Stimulated activated CD8-positive, alpha-beta memory T cell treated with anti-CD3 and anti-CD28 coated beads, Interleukin-7, amount 100 ng/mL, for 48 hours (primary cell): ENCODE measurements around the gene RAB43.
A peak's percentile ranks its signal among the peaks of the same experiment; 100 is the strongest.
"Not testable (repeated sequence)": the region's sequence is repeated elsewhere in the genome, so short reads cannot be mapped to it uniquely, and the experiment has no call there.

ENCODE experiments used
- DNase-seq, 2 donors: peaks; one replicate each; pipeline ENCODE4 v3.0.0-alpha.2; 2020; ENCODE audit warnings: low read depth in 1 of 2; ENCODE audit errors: extremely low read depth in 1 of 2

RAB43 gene

DNA sequence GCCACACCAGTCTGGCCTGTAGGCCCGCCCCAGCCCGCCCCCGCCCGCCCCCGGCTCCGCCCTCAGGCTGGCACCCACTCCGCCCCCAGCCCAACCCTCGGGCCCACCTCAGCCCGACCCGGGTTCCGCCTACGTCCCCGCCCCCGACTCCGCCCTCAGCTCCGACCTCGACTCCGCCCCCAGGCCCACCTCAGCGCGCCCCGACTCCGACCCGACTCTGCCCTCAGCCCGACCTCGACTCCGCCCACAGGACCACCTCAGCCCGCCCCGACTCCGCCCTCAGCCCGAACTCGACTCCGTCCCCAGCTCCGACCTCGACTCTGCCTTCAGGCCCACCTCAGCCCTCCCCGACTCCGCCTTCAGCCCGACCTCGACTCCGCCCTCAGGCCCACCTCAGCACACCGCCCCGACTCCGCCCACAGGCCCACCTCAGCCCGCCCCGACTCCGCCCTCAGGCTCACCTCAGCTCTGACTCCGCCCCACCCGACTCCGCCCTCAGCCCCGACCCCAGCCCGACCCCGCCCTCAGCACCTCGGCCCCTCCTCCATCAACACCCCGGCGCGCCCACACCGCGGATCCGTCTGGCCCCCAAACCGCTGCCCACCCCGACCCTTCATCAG, at the start of gene RAB43:
Gene RAB43, minus strand, starts transcription at position 13 of the 620 bp plus-strand sequence. CDS start 315 bp downstream, outside the sequence.
- peak; percentile 78 to 83 for DNase-seq

GRCh38 chr3:129166579-129167332, 45.2 kb upstream of the RAB43 start:
- DNase-seq, result no peak

- not testable (repeated sequence) for DNase-seq
Measured at GRCh38 chr3:129165594-129165993, 44.0 kb upstream of the RAB43 start.

DNA sequence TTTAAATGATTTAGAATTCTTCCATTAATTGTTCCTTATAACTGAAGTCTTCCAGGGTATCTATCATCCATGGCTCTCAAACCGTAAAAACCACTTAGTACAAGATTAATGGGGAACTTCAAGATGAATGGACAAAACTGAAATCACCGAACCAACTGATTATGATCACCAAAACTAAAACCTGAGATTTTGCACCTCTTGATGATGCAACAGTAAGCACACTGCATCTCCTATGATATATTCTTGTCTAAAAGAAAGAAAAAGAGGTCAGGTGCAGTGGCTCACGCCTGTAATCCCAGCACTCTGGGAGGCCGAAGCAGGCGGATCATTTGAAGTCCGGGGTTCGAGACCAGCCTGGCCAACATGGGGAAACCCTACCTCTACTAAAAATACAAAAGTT, 42.9 kb upstream of the RAB43 start:
- DNase-seq, result no peak

GRCh38 chr3:129162729-129163579, 41.4 kb upstream of the RAB43 start:
- no peak for DNase-seq

DNA sequence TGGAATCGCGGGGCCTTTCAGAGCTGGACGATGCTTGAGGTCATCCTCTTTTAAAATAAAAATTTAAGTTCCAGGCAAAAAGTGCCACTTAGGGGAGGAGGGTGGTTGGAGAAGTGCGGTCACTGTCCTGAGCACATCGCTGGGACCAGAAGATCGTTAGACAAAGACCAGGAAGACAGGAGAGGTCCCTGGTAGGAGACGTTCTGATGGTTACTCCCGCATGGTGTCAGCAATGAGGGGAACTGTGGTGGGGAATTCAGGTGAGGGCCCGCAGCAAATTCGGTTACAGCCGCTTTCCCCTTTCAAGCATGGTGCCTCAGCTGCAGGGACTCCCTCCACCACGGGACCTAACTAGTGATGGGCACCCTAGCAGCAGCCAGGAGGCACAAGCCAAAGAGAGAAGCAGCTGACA, 40.3 kb upstream of the RAB43 start:
- peak in 1 of 2 donors; percentile 18 for DNase-seq

GRCh38 chr3:129160891-129161859, 39.6 kb upstream of the RAB43 start, which contains the start of gene ISY1:
TSS of gene ISY1 (minus strand) at chr3:129161063. CDS start at chr3:129160975, 88 bp downstream.
- DNase-seq, result peak; percentile 78 to 80

- no peak for DNase-seq
Measured at GRCh38 chr3:129144786-129145185, 23.2 kb upstream of the RAB43 start.

GRCh38 chr3:129141011-129141410, 19.4 kb upstream of the RAB43 start:
- not testable (repeated sequence) for DNase-seq

DNA sequence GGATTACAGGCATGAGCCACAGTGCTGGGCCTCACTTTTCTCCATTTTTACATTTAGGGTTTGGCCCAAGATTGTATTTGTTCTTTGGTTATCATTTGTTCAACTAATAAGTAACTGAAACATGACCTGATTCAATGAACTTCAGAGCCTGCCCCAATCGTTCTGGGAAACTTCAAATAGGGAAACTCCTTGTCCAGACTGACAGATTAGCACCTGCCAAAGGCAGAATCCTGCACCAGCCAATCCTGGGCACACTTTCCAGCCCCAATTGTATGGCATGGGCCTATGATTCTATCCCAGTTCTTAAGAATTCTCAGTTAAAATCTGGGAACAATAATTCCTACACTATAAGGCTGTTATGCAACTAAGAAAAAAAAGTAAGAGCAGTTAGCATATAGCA, 18.3 kb upstream of the RAB43 start:
- DNase-seq, result no peak

- DNase-seq, result not testable (repeated sequence)
Measured at GRCh38 chr3:129136275-129136674, 14.7 kb upstream of the RAB43 start.

DNA sequence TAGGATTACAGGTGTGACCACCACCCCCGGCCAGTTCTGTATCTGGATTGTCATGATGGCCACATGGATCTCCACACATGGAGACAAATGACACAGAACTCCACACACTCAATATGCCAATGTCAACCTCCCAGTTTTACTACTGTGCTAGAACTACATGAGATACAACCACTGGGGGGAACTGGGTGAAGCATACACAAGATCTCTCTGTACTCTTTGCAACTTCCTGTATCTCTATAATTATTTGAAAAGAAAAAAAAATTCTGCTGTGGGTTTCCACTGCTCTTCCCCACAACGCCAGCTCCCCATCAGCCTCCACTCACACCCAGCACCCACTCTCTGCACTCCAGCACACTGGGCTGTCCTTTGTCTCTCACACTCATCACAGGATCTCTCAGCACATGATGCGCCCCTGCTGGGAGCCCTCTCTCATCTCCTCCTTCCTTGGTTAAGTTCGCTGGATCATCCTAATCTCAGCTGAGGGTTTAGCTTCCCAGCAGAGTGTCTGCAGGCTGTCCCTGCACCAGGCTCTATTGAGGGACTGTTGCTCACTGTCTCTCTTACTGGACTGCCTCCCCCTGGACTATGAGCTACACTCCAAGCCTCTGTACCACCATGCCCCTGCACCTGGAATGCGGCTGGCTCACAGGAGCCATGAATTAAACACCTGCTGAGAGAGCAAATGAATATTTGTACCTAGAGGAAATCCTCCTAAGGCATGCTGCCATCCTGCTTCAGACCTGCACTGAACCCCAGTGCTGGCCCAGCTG, 10.7 kb upstream of the RAB43 start:
- DNase-seq, result no peak

GRCh38 chr3:129131465-129132088, 10.0 kb upstream of the RAB43 start:
- DNase-seq, result no peak

- DNase-seq, result no peak
Measured at GRCh38 chr3:129130291-129130813, 8.7 kb upstream of the RAB43 start.

- no peak for DNase-seq
Measured at GRCh38 chr3:129128357-129129155, 7.0 kb upstream of the RAB43 start.

DNA sequence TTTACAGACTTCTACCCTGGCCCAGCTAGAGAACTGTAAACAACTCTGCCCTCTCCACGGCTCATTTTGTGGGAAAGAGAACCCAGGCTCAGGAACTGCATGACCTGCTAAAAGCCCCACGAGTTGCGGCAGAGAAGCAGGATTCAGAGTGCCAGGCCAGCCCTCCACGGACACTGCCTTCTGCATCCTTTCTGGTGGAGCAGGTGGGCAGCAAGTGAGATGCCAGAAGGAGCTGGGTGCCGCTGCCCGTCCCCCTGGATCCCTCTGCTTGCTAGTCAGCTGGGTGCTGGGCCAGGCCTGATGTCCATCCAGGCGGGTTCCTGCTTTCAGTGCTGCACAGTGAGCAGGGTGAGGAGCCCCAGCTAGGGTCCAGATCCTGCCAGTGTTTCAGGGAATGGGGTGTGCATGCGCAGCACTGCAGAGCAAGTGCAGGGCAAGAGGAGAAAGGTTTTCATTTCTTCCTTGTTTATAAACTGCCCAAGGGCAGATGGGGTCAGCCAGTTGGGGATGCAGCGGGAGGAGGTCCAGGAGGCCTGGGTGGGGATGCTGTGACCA, 5.2 kb upstream of the RAB43 start:
- DNase-seq, result no peak

DNA sequence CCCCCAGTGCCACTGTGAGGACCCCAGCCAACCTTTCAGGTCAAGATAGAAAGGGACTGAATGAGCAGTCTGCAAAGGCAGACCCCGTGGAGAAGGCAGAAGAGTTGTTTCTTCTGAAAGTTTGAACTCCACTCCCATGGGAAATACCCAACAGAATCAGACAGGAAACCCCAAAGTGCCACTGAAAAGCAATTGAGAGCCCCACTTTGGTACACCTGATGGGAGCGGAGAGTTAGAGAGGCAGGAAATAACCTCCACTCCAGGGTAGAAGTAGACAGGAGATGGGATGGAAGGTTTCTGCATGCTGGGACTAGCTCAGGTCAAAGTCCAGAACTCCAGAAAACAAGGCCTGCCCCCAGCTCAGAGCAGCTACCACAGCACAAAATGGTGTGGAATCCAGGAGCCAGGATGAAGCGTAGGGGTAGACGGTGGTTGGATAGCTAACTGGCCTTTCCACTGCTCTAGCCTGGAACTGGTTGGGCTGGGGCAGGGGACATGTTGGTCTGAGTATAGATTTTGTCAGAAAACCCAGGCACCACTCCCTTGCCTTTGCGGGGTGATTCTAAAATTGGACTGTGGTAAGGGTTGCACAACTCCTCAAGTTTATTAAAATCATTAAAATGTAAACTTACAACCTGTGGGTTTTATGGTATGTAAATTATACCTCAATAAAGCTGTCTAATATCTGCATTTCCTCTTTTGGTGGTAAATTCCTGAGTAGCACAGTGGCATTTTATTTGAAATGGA, 1.9 kb upstream of the RAB43 start:
- DNase-seq, result no peak
